HG03575 (cell line): ENCODE measurements around the gene PLXNA4.

Experiments
- ATAC-seq: cut with Tn5 transposase; IDR thresholded peaks from one replicate; pipeline ENCODE4 v1.9.1; 2021; ENCODE audit not compliant: unreplicated experiment, insufficient number of reproducible peaks, low FRiP score; ENCODE audit errors: extremely low read depth

PLXNA4 gene

DNA sequence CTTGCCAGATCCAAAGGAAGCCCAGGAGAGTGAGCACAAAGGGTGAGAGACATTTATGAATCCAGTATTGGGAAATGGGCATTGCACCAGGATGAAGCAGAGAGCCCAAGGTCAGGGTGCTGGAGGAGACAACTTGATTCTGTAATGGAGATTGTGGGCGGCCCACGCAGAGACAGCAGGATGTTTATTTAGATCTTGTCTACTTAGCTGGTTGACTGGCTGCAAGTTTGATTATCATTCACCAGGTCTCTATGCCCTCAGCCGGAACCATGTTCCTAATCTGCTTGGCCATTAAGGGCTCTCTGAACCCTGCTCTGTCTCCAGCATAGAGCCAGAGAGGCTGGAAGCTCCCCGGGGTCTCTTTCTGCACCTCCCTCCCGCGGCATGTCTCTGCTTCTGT, 188.7 kb downstream of the PLXNA4 start:
- no peak for ATAC-seq

DNA sequence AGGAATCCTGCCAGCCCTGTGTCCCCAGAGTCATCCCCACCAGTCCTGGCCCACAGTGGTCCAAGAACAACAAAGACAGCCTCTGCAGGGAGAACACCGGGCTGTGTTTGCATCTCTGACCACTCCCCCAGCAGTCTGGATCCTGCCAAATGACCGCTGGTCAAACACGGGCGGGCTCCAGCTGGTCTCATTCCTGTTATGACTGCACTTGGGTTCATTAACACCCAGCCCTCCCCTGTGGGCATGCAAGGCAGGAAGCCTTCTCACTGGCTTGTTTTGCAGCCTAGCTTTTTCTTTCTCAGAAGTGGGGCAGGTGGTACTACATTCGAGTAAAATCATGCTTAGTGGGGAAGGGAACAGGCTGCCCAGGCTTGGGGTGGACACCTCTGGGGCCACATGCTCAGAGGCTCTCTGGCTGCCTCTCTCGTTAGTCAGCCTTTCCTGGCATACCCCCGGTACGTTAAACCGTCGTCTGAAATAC, 190.0 kb downstream of the PLXNA4 start:
- no peak for ATAC-seq

DNA sequence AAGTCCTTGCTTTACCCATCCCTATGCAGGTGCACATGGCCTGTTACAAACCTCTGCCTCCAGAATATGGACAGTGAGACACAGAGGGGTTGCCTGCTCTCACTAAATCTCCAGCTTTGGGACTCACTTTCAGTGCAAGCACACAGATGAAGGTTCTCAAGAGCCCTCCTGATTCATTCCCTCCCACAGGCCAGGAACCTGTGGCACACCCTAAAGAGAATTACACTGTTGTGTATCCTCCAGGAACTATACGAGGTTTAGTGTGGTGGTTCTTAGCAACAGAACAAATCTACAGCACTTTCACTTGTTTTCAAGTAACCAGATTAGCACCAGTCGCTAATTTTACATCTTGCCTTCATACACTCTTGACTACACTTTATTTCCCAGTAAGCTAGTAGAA, 192.3 kb downstream of the PLXNA4 start:
- no peak for ATAC-seq

DNA sequence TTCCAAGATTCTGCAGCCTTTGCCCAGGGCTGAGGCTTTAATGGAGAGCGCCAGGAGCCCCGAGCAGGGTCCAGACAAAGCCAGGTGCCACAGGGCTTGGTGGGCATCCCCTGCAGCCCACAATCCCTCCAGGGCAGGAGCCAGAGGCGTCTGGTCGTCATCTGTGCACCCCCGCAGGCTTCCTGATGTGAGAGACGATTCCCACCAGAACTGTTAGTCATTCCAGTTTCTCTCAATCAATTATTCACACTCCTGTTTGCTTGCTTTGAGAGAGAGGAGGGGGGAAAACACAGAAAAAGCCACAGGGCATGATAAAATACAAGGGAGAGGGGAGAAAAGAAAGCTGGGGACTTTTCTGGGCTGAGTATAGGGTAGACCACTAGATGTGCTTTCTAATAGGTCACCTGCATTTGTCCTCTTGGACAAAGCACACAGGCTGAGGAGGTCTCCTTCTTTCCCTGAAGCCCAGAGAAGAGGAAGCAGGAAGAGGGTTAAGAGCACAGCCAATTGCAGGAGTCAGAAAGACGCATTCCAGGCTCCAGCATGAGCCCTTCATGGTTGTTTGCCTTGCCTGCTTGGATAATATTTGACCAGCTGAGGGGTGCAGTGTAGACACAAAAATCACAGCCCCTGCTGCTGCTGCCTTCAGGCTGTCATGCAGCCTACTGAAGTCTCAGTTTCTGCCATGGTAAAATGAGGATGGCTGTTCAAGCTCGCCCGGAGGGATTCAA, 194.4 kb downstream of the PLXNA4 start:
- ATAC-seq: no peak

DNA sequence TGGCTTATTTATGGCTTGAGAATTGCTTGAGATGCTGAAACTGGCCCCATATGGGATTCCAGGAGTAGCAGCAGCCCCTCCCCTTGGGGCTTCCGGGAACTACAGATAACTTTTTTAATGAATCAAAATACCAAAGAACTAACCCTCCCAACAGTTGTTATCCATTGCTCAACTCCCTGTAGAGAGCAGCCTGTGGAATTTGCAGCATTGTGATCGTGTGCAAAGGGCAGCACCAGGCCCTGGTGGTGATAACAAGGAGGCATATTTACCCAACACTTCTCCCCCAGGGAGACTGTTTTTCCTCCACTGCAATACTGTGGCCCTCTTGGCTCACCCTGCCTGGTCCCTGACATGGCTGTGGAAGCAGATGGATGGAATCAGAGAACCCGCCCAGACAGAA, 196.2 kb downstream of the PLXNA4 start:
- ATAC-seq: no peak

DNA sequence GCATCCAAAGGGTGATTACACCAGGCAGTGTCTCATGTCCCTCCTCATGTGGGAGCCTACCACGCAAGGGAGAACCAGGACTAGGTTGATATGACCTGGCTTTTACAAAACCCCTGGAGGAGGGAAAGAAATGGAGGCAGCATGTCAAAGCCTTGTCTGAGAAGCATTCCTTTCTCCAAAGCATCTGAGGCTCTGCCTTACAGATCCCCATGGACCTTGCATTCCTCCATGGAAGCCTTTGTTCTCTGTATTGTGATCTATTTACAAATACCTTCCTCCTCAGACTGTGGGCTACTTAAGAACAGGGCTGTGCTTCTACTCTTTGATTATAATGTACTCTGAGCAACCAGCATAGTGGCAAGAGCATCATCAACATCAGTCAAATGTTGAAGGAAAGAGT, 197.0 kb downstream of the PLXNA4 start:
- ATAC-seq: no peak

DNA sequence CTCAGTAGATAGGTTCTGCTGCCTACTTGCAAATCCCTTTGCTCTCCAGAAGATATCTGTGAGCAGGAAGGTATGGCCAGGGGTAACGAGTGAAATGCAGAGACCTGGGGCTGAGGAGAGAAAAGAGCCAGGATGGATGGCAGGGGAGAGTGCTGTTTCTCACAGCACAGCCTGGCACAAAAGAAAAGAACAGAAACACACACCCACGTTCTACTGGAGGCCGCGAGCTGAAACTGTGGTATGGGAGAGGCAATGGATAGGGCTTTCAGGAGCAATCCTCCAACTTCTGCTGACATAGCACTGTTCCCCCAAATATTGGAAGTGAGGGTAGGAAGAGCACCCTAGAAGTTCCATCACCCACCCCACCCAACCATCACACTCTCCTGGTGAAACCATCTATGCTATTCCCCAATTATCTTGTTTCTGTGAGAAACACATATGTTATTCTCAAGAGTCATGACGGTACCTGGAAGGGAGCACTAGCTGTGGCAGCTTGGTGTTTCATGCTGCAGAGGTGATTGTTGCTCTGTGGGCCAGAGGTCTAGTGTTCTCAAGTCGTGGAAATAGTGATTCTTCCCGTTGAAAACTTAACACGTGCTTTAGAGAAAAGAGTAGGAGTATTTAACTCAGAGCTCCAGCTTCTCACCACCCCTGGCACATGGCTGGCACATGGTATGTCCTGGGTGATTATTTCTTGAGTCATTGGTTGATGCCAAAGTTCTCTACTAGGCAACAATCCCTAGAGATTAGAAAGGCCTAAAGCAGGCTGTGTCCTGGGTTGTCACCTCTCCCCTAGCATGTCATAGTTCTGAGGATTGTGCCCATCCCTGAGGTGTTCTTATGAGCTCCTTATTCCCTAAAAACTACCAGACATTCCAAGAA, 198.3 kb downstream of the PLXNA4 start:
- ATAC-seq: no peak

DNA sequence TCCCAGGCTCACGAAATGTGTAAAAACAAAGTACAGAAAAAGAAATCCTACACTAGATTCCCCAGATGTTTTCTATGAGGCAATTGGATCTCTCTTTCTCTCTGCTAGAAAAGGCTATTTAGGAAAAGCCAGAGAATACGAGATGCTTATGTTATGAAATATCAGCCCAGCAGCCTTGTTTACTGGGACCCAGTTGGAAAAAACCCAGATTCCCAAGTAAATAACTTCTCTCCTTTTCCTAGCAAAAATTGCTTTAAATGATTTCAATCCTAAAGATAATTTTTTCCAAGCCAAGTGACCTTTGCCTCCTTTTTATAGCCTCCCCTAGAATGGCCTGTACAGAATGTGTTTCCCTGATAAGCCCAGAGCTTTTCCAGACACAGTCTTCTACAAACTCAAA, 199.3 kb downstream of the PLXNA4 start:
- ATAC-seq: no peak

DNA sequence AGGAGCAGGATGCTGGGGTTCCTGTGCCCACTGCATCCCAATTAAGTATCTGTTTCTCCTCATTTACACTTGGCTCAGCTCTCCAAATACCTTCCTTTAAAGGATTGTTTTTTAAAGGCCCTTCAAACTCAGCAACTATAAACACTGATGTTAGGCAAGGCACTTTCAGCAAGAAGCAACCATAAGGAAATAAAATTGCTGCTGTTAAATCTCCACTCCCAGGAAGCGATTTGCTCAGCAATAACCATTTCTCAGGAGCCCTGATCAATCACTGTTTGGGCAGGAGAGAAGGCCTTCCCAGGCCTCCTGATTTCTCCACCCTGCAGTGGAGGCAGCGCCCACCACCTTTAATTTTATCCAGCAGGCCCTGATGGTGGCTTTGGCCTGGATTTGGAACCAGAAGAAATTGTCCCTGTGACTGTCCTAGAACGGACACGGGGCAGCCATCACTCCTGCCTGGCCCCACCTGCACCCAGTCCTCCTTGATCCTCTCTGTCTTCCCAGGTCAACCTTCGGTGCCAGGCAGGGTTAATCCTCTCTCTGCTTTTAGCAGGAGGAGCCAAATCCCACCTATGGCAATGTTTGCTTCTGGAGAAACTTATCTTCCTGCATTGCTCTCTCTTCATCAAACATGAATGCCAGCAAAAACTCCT, 199.8 kb downstream of the PLXNA4 start:
- ATAC-seq: no peak

DNA sequence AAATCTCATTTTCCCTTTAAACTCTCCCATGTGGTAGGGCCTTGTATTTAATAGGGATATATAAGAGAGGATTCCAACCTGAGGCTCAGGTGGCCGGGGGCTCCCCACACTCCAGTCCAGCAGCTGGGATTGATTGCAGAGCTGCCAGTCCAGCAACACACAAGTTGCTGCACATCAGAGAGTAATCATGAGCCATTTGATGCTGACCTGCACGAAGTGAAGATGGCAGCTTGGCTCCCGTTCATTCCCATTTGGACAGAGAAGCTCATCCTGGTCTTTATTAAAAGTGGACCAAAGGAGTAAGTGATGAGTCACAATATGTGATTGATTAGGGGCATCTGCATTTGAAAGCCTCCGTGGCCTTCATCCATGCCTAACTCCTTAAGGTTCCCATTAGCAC, 202.4 kb downstream of the PLXNA4 start:
- ATAC-seq: no peak

DNA sequence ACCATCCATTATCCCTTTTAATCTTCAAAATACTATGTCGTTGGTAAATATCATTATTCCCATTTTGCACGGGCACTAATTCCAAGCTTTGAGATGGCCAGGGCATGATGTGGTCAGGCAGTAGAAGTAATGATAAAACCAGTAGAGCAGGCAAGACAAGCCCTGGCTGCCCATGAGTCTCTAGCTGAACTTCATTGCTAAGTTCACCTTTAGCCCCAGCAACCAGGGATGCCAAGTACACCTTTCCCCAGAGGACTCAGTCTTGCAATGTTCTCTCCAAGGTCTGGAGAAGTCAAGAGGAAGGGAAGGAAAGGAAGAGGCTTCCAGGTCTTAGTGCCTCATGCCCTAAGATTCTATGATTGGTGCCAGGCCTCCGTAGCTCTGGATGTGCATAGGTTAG, 203.2 kb downstream of the PLXNA4 start:
- ATAC-seq: no peak

DNA sequence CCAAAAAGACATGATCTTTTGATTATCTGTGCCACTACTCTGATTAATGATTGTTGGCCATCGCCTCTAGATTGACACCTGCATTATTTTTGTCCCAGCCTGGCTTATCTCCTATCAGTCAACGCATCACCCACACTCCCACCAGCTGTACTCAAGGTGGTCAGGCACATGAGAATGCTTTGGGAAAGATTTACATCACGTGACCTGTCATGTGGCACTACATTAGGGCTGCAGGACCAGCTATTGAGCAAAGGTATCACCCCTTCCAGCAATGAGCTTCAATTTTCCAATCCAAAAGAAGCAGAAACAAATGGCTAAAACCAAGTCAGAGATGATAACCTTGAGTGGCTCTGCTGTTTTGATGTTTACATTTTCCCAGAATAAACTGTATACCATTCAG, 204.3 kb downstream of the PLXNA4 start:
- ATAC-seq: no peak

DNA sequence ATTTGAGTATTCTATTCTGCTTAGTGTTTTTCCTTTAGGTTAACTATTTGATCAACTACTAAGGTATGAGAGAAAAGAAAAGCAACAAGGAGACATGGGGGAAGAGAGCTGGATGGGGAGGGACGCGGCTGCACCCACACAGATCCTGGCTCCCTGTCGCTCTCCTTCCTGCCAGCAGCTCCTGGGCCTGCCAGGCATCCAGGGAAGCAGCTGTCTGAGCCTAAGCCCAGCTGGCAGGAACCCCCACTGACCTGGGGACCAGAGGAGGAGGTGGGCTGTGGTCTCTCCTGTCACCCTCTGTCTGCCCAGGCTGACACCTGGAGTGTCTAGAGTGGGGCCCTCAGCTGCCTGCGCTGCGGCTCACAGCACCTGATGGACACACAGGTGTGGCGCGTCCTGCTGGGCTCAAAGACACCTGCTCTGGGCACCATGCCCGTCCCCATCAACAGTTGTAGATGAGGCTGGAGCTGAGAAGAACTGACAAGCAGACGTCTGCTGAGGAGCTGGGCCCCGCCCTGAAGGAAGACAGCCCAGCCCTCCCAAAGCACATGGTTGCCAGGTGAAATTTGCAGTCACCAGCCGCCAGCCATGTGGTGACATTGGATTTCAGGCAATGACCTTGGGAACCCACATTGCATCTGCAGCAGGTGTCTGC, 207.9 kb downstream of the PLXNA4 start:
- no peak for ATAC-seq

DNA sequence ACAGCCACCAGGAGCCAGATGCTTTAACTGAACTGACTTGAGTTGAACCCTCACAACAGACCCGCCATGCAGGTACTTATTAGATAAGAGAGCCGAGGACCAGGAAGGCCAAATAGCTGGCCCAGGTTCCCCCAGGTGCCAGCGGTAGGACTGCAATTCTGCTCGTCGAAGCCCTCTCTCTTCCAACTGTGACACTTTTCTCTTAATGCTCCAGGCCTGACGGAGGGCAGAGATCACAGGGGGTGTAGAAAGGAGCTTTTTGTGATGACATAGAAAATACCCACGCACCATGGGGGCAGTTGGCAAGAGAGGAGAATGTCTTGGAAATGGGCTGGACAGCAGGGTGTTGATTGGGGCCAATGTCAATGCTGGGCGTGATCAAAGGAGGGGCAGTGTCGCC, 208.5 kb downstream of the PLXNA4 start:
- no peak for ATAC-seq

DNA sequence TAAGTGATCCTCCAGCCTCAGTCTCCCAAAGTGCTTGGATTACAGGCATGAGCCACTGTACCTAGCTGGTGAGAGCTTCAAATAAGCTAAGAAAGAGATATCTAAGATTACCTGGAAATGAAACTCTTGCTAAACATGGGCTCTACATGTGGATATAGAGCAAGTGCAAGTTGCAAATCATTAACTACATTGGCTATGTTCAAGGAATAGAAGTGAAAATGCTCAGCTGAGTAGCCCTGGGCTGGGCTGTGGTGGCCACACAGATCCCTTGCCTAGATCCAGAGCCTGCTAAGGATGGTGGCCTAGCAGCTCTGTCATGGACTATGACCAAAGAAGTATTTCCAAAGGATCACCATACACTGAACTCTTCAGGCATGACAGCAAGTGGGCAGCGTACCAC, 209.3 kb downstream of the PLXNA4 start:
- ATAC-seq: no peak

DNA sequence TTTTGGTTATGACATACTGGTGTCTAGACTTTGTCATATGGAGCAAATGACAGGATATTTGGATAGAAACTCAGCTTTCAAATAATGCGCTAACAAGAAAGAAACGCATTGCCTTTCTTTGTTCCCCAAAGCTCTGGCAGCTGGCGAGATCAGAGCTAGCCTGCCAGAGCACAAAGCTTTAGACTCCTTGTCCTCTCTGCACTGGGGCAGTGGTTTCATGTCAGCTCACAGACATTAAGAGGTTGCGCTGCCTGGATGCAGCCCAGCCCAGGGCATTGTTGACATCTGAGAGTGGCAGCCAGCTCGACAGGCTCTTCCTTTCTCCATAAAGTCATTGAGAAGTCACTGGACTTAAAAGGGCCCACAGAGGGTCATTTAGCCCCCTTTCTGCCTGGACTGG, 212.0 kb downstream of the PLXNA4 start:
- ATAC-seq: no peak

DNA sequence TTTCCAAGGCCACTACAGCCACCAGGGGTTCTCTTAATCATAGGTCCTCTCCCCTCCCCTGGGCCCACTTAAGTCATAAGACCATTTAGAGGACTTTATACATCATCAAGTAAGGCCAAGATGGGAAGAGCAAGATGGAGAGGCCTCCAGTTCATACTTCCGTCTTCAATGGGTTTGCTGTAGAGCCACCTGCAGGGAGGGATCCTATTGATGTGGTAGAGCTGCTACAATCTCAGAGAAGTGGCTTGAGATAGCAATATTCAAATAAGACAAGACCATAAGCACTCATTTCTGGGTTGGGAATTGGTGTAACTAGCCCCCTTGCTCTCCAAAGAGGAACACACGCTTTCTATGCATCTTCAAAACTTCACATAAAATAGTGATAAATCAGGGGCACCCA, 214.2 kb downstream of the PLXNA4 start:
- ATAC-seq: no peak

DNA sequence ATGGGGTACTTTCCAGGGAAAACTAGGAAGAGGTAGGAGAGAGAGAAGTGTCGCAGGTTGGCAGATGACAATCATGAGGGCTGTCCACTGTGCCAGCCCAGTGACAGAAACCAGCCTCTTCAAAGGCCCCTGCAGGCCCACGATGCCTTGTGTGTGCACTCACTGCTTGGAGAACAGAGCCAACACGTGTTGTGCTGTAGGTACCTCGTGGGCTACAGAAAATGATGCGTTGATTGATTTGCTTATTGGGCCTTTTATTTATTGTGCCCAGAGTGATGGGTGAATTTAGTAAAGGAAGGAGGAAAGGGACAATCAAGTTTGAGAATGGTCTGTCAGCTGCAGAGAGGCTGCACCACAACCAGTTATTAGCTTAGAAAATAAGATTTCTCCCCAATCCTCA, 215.1 kb downstream of the PLXNA4 start:
- ATAC-seq: no peak

DNA sequence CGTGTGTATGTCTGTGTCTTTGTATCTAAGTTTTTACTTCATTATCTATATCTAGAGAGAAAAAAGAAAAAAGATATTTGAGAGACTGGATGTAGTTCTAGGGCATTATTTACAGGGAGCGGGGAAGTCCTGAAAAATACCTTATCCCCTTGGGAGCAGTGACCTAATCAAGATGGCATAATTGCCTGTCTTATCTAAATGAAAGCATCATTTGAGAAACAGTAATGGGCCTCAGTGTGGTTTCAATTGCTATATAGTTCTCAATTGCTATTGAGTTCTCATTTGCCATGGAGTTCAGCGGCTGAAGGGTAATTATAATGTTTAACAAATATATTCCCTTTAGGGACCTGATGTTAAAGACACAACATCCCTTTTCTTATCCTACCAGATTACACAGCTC, 216.5 kb downstream of the PLXNA4 start:
- ATAC-seq: no peak
